ENCODE measurements around the gene GPR162. TPM values are rescaled to one million over a fixed set of nuclear protein-coding genes. Genes with fewer than 3 reads are reported as not detected.

Gene GPR162
- total RNA-seq, 2 donors from 2014 or later: 0.78 TPM; not detected in 1

DNA sequence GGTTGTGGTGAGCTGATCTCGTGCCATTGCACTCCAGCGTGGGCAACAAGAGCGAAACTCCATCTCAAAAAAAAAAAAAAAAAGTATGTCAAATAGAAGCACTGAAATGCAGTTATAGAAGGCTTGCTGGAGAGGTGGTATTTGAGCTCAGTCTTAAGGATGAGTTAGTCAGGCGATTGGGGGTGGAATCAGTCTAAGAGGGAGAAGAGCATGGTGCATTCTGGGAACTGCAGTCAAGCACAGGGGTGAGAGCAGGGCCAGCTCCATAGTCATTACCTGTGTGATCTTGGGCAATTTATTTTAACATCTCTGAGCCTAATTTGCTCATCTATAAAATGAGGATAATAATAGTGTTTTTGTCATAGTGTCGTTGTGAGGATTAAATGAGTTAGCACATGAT, 13.3 kb downstream of the GPR162 start:
- no peaks in the 10 kb centered on the region for H3K9me3 ChIP-seq
- no peak for DNase-seq
- no peaks in the 10 kb centered on the region for H3K36me3 ChIP-seq (replicated peaks in 1 of 2; ENCODE audit: insufficient read depth in 1 of 2, low read depth in 2 of 2)
- intact Hi-C loops (cut with DNase I): loop anchor here (5.0 kb wide), 1 partner anchor 88 kb away; no protein-coding TSS in a partner anchor
- H3K27me3 ChIP-seq: no peaks in the 10 kb centered on the region
- peaks cover 5% of the 10 kb centered on the region for H3K4me1 ChIP-seq
- H3K4me3 ChIP-seq: no peak overlapping the region
- no peak overlapping the region for H3K27ac ChIP-seq
- no peak for TF ChIP-seq POLR2A (IDR thresholded peaks at IDR 0.05)
- TF ChIP-seq, protein P1, sequence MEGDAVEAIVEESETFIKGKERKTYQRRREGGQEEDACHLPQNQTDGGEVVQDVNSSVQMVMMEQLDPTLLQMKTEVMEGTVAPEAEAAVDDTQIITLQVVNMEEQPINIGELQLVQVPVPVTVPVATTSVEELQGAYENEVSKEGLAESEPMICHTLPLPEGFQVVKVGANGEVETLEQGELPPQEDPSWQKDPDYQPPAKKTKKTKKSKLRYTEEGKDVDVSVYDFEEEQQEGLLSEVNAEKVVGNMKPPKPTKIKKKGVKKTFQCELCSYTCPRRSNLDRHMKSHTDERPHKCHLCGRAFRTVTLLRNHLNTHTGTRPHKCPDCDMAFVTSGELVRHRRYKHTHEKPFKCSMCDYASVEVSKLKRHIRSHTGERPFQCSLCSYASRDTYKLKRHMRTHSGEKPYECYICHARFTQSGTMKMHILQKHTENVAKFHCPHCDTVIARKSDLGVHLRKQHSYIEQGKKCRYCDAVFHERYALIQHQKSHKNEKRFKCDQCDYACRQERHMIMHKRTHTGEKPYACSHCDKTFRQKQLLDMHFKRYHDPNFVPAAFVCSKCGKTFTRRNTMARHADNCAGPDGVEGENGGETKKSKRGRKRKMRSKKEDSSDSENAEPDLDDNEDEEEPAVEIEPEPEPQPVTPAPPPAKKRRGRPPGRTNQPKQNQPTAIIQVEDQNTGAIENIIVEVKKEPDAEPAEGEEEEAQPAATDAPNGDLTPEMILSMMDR (IDR thresholded peaks at IDR 0.05): no peak
- WGBS, 2 donors: 52 to 77% methylated on average over 3 to 5 of the region's 5 CpGs
- ATAC-seq: no peak

DNA sequence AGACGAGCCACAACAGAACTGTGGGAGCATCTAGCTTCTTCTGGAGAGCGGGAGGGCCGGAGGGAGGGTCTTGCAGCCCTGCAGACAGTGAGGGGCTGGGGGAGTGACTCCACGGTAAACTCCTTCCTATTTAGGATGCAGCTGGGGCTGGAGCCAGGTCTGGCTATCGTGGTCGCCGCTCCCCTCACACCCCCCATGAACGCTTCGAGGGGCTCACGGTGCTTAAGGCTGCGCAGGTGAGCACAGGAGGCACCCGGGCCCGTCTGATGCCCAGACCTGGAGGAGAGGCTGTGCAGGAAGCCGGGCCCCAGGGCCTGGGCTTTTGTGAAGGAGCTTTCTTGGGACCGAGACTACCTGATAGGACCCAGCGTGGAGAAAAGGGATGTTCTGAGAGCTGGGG, 15.2 kb downstream of the GPR162 start:
- no peak for ATAC-seq
- intact Hi-C loops (cut with DNase I): loop anchor here (5.0 kb wide), 1 partner anchor 90 kb away; no protein-coding TSS in a partner anchor
- TF ChIP-seq, protein P1 (IDR thresholded peaks at IDR 0.05): no peak
- no peak for TF ChIP-seq POLR2A (IDR thresholded peaks at IDR 0.05)
- Histone ChIP-seq H3K9me3 (no peaks in the 10 kb centered on the region), H3K4me3 (no peak overlapping the region), H3K4me1 (no peaks in the 10 kb centered on the region), H3K36me3 (replicated peaks in 1 of 2; ENCODE audit: insufficient read depth in 1 of 2, low read depth in 2 of 2) (no peaks in the 10 kb centered on the region), H3K27ac (no peak overlapping the region), H3K27me3 (no peaks in the 10 kb centered on the region)
- 83 to 91% methylated on average over 2 to 16 of the region's 16 CpGs for WGBS, 2 donors
- no peak for DNase-seq

DNA sequence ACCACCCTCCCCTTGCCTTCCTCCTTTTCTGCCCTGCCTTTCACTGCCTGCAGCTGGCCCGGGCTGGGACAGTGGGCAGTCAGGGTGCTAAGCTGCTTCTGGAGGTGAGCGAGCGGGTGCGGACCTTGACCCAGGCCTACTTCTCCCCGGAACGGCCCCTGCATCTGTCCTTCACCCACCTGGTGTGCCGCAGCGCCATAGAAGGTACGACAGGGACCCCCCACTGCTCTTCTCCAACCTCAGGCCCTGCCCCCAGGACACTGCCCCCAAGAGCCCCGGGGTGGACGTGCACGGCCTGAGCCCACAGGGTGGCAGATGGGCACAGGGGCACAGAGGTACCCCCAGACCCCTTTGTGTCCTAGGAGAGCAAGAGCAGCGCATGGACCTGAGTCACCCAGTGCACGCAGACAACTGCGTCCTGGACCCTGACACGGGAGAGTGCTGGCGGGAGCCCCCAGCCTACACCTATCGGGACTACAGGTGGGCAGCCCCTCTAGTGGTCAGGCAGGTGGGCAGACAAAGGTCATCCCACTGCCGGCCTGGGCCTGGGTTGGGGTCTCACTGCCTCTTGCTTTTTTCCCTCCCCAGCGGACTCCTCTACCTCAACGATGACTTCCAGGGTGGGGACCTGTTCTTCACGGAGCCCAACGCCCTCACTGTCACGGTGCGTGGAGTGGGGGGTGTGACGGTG, 15.9 kb downstream of the GPR162 start:
- DNase-seq: no peak
- 88 to 90% methylated on average over 22 to 25 of the region's 26 CpGs for WGBS, 2 donors
- H3K9me3 ChIP-seq: no peaks in the 10 kb centered on the region
- no peaks in the 10 kb centered on the region for H3K27me3 ChIP-seq
- no peak for ATAC-seq
- H3K27ac ChIP-seq: no peak overlapping the region
- intact Hi-C loops (cut with DNase I): loop anchor here (5.0 kb wide), 1 partner anchor 90 kb away; no protein-coding TSS in a partner anchor
- H3K4me3 ChIP-seq: no peak overlapping the region
- no peak for TF ChIP-seq POLR2A (IDR thresholded peaks at IDR 0.05)
- TF ChIP-seq, protein P1 (IDR thresholded peaks at IDR 0.05): no peak
- no peaks in the 10 kb centered on the region for H3K4me1 ChIP-seq
- no peaks in the 10 kb centered on the region for H3K36me3 ChIP-seq (replicated peaks in 1 of 2; ENCODE audit: insufficient read depth in 1 of 2, low read depth in 2 of 2)

DNA sequence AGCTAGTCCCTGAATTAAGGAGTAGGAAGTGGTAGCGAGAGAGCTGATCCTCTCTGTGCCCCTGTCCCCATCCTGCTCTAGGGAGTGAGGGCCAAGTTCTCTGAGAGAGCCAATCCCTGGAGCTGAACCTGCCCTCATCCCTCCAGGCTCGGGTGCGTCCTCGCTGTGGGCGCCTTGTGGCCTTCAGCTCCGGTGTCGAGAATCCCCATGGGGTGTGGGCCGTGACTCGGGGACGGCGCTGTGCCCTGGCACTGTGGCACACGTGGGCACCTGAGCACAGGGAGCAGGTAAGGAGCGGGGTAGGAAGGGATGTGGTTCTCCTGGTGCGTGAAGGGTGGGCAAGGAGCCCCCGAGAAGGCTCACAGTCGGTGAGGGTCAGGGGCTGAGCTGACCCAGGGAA, 17.2 kb downstream of the GPR162 start:
- no peak for DNase-seq
- no peak for ATAC-seq

More for the DNA sequence above, 17.2 kb downstream of the GPR162 start:
- no peak for TF ChIP-seq POLR2A (IDR thresholded peaks at IDR 0.05)
- TF ChIP-seq, protein P1 (IDR thresholded peaks at IDR 0.05): no peak
- Histone ChIP-seq H3K4me3 (no peak overlapping the region), H3K27me3 (no peaks in the 10 kb centered on the region), H3K36me3 (replicated peaks in 1 of 2; ENCODE audit: insufficient read depth in 1 of 2, low read depth in 2 of 2) (no peaks in the 10 kb centered on the region), H3K9me3 (no peaks in the 10 kb centered on the region), H3K27ac (no peak overlapping the region), H3K4me1 (no peaks in the 10 kb centered on the region)
- WGBS, 2 donors: 88 to 90% methylated on average over 16 of the region's 16 CpGs
- intact Hi-C loops (cut with DNase I): loop anchor here (5.0 kb wide), 1 partner anchor 92 kb away; no protein-coding TSS in a partner anchor
